HG03135 (cell line): Measurements from ENCODE around the gene CCDC71.
A peak's percentile ranks its signal among the peaks of the same experiment; 100 is the strongest.

Source experiments
- ATAC-seq: cut with Tn5 transposase; IDR thresholded peaks from one replicate; pipeline ENCODE4 v1.9.1; 2021; ENCODE audit warnings: mild to moderate bottlenecking, moderate library complexity; ENCODE audit not compliant: unreplicated experiment

Gene CCDC71

GRCh38 chr3:49171119-49171774 lies 5.1 kb upstream of the CCDC71 start, which contains the start of gene KLHDC8B:
KLHDC8B (plus strand) TSS chr3:49171598; CDS start chr3:49172770, 1,172 bp downstream.
- peak; percentile 52 for ATAC-seq

GRCh38 chr3:49170744-49171118 lies 4.6 kb upstream of the CCDC71 start:
- no peak for ATAC-seq

- no peak for ATAC-seq
Observed at GRCh38 chr3:49166752-49167556, 823 bp upstream of the CCDC71 start.

GRCh38 chr3:49164983-49165720 lies 979 bp downstream of the CCDC71 start:
- ATAC-seq: no peak

- ATAC-seq: no peak
Observed at GRCh38 chr3:49163609-49164008, 2.5 kb downstream of the CCDC71 start.

- ATAC-seq: no peak
Observed at GRCh38 chr3:49162751-49163419, 3.2 kb downstream of the CCDC71 start.

GRCh38 chr3:49161808-49162530 lies 4.2 kb downstream of the CCDC71 start:
- ATAC-seq: no peak

GRCh38 chr3:49161197-49161596 lies 4.9 kb downstream of the CCDC71 start:
- ATAC-seq: no peak

- no peak for ATAC-seq
Observed at GRCh38 chr3:49158792-49159191, 7.3 kb downstream of the CCDC71 start.

- no peak for ATAC-seq
Observed at GRCh38 chr3:49158103-49158709, 7.9 kb downstream of the CCDC71 start.

- no peak for ATAC-seq
Observed at GRCh38 chr3:49157289-49157688, 8.8 kb downstream of the CCDC71 start.

GRCh38 chr3:49153349-49153912 lies 12.7 kb downstream of the CCDC71 start:
- ATAC-seq: no peak

GRCh38 chr3:49151610-49152009 lies 14.5 kb downstream of the CCDC71 start:
- no peak for ATAC-seq

- no peak for ATAC-seq
Observed at GRCh38 chr3:49148159-49148558, 18.0 kb downstream of the CCDC71 start.

GRCh38 chr3:49140080-49140479 lies 26.1 kb downstream of the CCDC71 start:
- ATAC-seq: no peak

- no peak for ATAC-seq
Observed at GRCh38 chr3:49135499-49135898, 30.6 kb downstream of the CCDC71 start.

GRCh38 chr3:49134471-49135265 lies 31.5 kb downstream of the CCDC71 start:
- ATAC-seq: no peak

GRCh38 chr3:49133226-49133951 lies 32.7 kb downstream of the CCDC71 start:
- ATAC-seq: no peak
